BLaER1 (cell line): ENCODE measurements around the gene KIF16B.
A peak's percentile ranks its signal among the peaks of the same experiment; 100 is the strongest.
"Not testable (repeated sequence)": the region's sequence is repeated elsewhere in the genome, so short reads cannot be mapped to it uniquely, and the experiment has no call there.

Experiments
- H3K27ac ChIP-seq: shearing (Covaris generic); formaldehyde crosslinking; 2 replicates; pipeline ENCODE4 v1.8.1; 2022
- H3K27me3 ChIP-seq: shearing (Covaris generic); formaldehyde crosslinking; 2 replicates; pipeline ENCODE4 v1.8.1; 2022
- H3K36me3 ChIP-seq: shearing (Covaris generic); formaldehyde crosslinking; 2 replicates; pipeline ENCODE4 v1.8.1; 2022
- H3K4me1 ChIP-seq: shearing (Covaris generic); formaldehyde crosslinking; 2 replicates; pipeline ENCODE4 v1.8.1; 2022
- H3K4me2 ChIP-seq: shearing (Covaris generic); formaldehyde crosslinking; 2 replicates; pipeline ENCODE4 v1.8.1; 2022
- H3K4me3 ChIP-seq: shearing (Covaris generic); formaldehyde crosslinking; 2 replicates; pipeline ENCODE4 v1.8.1; 2022
- H3K9ac ChIP-seq: shearing (Covaris generic); formaldehyde crosslinking; 2 replicates; pipeline ENCODE4 v1.8.1; 2022
- H3K9me3 ChIP-seq: shearing (Covaris generic); formaldehyde crosslinking; 2 replicates; pipeline ENCODE4 v1.8.1; 2022
- H4K20me1 ChIP-seq: shearing (Covaris generic); formaldehyde crosslinking; 2 replicates; pipeline ENCODE4 v1.8.1; 2022
- Cebpa-rat ChIP-seq: shearing (Covaris generic); IDR thresholded peaks from 2 replicates; pipeline ENCODE4 v1.8.1; 2022

The KIF16B gene

GRCh38 chr20:16530201-16530681 lies 43.0 kb downstream of the KIF16B start:
- Histone ChIP-seq H3K9ac (no peak overlapping the region), H4K20me1 (no peaks in the 10 kb centered on the region), H3K4me2 (peak overlapping the region; percentile 44), H3K9me3 (peaks cover 36% of the 10 kb centered on the region), H3K4me1 (peaks cover 28% of the 10 kb centered on the region), H3K36me3 (peaks cover 40% of the 10 kb centered on the region), H3K27me3 (no peaks in the 10 kb centered on the region), H3K27ac (0 out of 2 replicates have a peak overlapping the region, but pooled peaks have one; percentile 12), H3K4me3 (no peak overlapping the region)
- TF ChIP-seq Cebpa-rat, result no peak

GRCh38 chr20:16528078-16528477 lies 45.2 kb downstream of the KIF16B start:
- Histone ChIP-seq H3K9me3 (peaks cover 49% of the 10 kb centered on the region), H3K4me1 (peaks cover 13% of the 10 kb centered on the region), H3K36me3 (peaks cover 57% of the 10 kb centered on the region), H3K27ac (no peak overlapping the region), H4K20me1 (no peaks in the 10 kb centered on the region), H3K4me2 (no peak overlapping the region), H3K4me3 (no peak overlapping the region), H3K27me3 (no peaks in the 10 kb centered on the region), H3K9ac (no peak overlapping the region)
- no peak for TF ChIP-seq Cebpa-rat

- H3K4me1 ChIP-seq, result peaks cover 13% of the 10 kb centered on the region
- H3K4me2 ChIP-seq, result no peak overlapping the region
- peaks cover 64% of the 10 kb centered on the region for H3K36me3 ChIP-seq
- H4K20me1 ChIP-seq, result no peaks in the 10 kb centered on the region
- no peak overlapping the region for H3K9ac ChIP-seq
- H3K27me3 ChIP-seq, result no peaks in the 10 kb centered on the region
- no peak overlapping the region for H3K27ac ChIP-seq
- H3K4me3 ChIP-seq, result no peak overlapping the region
- no peak for TF ChIP-seq Cebpa-rat
- H3K9me3 ChIP-seq, result peaks cover 49% of the 10 kb centered on the region
Measured at GRCh38 chr20:16527438-16527837, 45.8 kb downstream of the KIF16B start.

GRCh38 chr20:16526433-16527380 lies 46.5 kb downstream of the KIF16B start:
- Histone ChIP-seq H3K36me3 (peaks cover 71% of the 10 kb centered on the region), H3K27me3 (no peaks in the 10 kb centered on the region), H3K27ac (no peak overlapping the region), H3K4me1 (peaks cover 13% of the 10 kb centered on the region), H3K9ac (no peak overlapping the region), H3K4me2 (no peak overlapping the region), H4K20me1 (no peaks in the 10 kb centered on the region), H3K9me3 (peaks cover 50% of the 10 kb centered on the region), H3K4me3 (no peak overlapping the region)
- TF ChIP-seq Cebpa-rat, result no peak

GRCh38 chr20:16522651-16523050 lies 50.6 kb downstream of the KIF16B start:
- peaks cover 33% of the 10 kb centered on the region for H3K4me1 ChIP-seq
- H3K4me2 ChIP-seq, H3K9ac ChIP-seq, H3K4me3 ChIP-seq, H4K20me1 ChIP-seq, H3K27me3 ChIP-seq, H3K27ac ChIP-seq: not testable (repeated sequence)
- H3K36me3 ChIP-seq, result peaks cover 78% of the 10 kb centered on the region
- peaks cover 59% of the 10 kb centered on the region for H3K9me3 ChIP-seq

GRCh38 chr20:16520154-16520553 lies 53.1 kb downstream of the KIF16B start:
- Histone ChIP-seq H4K20me1 (no peaks in the 10 kb centered on the region), H3K36me3 (peaks cover 66% of the 10 kb centered on the region), H3K4me2 (peak overlapping the region; percentile 84), H3K9me3 (peaks cover 55% of the 10 kb centered on the region), H3K4me1 (peaks cover 52% of the 10 kb centered on the region), H3K27ac (peak overlapping the region; percentile 76), H3K27me3 (no peaks in the 10 kb centered on the region), H3K9ac (peak overlapping the region; percentile 55; the same call in 1 of the 2 replicates), H3K4me3 (0 out of 2 replicates have a peak overlapping the region, but pooled peaks have one; percentile 3)
- TF ChIP-seq Cebpa-rat, result no peak

- peaks cover 61% of the 10 kb centered on the region for H3K36me3 ChIP-seq
- H3K4me1 ChIP-seq, result peaks cover 54% of the 10 kb centered on the region
- H4K20me1 ChIP-seq, H3K4me3 ChIP-seq, H3K27me3 ChIP-seq, H3K9ac ChIP-seq: not testable (repeated sequence)
- peak overlapping the region; percentile 76 for H3K27ac ChIP-seq
- H3K9me3 ChIP-seq, result peaks cover 51% of the 10 kb centered on the region
- H3K4me2 ChIP-seq, result peak overlapping the region; percentile 84
Measured at GRCh38 chr20:16519673-16520072, 53.6 kb downstream of the KIF16B start.

- Histone ChIP-seq H3K4me2 (peak overlapping the region; percentile 84), H3K27ac (peak overlapping the region; percentile 76), H3K9me3 (peaks cover 45% of the 10 kb centered on the region), H4K20me1 (no peaks in the 10 kb centered on the region), H3K4me3 (no peak overlapping the region), H3K9ac (0 out of 2 replicates have a peak overlapping the region, but pooled peaks have one; percentile 26), H3K4me1 (peaks cover 63% of the 10 kb centered on the region), H3K27me3 (no peaks in the 10 kb centered on the region), H3K36me3 (peaks cover 56% of the 10 kb centered on the region)
- no peak for TF ChIP-seq Cebpa-rat
Measured at GRCh38 chr20:16518784-16519084, 54.5 kb downstream of the KIF16B start.

- Histone ChIP-seq H3K4me3 (peak overlapping the region; percentile 44), H3K27me3 (no peaks in the 10 kb centered on the region), H3K4me1 (peaks cover 69% of the 10 kb centered on the region), H3K4me2 (peak overlapping the region; percentile 84), H3K9ac (peak overlapping the region; percentile 51), H4K20me1 (no peaks in the 10 kb centered on the region), H3K36me3 (peaks cover 54% of the 10 kb centered on the region), H3K27ac (peak overlapping the region; percentile 76), H3K9me3 (peaks cover 42% of the 10 kb centered on the region)
- no peak for TF ChIP-seq Cebpa-rat
Measured at GRCh38 chr20:16517946-16518783, 55.1 kb downstream of the KIF16B start.
